Memory B cell (primary cell): Measurements from ENCODE around the gene SARS1.

Experiments used
- ATAC-seq: fragments of 150-1000 bp; cut with Tn5 transposase; 2 replicates; pipeline ENCODE4 v1.10.0; 2021; ENCODE audit warnings: low read depth, mild to moderate bottlenecking, moderate library complexity
- DNase-seq, 2 donors: peaks; one replicate each; pipeline ENCODE4 v3.0.0; 2022; ENCODE audit warnings: low spot score in 2 of 2
- H3K27ac Mint-ChIP-seq: one replicate; pipeline ENCODE4 v1.8.0; 2022; ENCODE audit warnings: mild to moderate bottlenecking, moderate library complexity, mixed read lengths
- H3K27me3 Mint-ChIP-seq: one replicate; pipeline ENCODE4 v1.8.0; 2022; ENCODE audit warnings: mixed read lengths
- H3K36me3 Mint-ChIP-seq: one replicate; pipeline ENCODE4 v1.8.0; 2022; ENCODE audit warnings: mild to moderate bottlenecking, mixed read lengths
- H3K4me1 Mint-ChIP-seq: one replicate; pipeline ENCODE4 v1.8.0; 2022; ENCODE audit warnings: mixed read lengths
- H3K4me3 Mint-ChIP-seq: one replicate; pipeline ENCODE4 v1.8.0; 2022; ENCODE audit warnings: mild to moderate bottlenecking, moderate library complexity, mixed read lengths
- H3K9me3 Mint-ChIP-seq: one replicate; pipeline ENCODE4 v1.8.0; 2022; ENCODE audit warnings: mixed read lengths

Gene SARS1

DNA sequence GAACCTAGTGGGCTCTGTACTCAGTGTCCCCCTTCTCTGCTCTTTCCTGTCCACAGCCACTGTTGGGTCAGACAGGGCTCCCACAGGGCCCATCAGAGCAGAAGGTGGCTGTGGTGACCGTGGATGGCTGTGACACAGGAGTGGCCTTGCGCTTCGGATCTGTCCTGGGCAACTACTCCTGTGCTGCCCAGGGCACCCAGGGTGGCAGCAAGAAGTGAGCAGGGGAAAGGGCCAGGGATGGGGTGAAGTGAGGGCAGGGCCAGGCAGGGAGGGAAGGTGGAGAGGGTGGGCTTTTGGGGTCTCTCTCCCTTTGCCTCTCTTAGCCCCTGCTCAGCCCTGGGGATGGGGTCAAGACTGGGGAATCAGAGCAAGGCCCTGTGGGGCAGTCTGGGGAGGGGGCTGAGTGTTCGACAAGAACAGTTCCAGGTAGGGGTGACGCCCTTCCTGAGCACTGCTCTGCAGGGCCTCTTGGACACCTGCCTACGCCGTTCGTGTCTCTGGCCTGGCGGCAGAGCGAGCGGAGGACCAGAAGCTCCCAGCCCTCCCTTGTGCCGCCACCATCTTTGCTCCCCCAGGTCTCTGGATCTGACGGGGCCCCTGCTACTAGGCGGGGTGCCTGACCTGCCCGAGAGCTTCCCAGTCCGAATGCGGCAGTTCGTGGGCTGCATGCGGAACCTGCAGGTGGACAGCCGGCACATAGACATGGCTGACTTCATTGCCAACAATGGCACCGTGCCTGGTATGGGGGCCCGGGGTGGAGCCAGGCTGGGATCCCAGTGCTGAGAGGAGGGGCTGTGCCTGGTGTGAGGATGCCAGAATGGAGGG, 48.7 kb downstream of the SARS1 start:
- no peak for ATAC-seq
- no peak overlapping the region for H3K27ac Mint-ChIP-seq
- no peaks in the 10 kb centered on the region for H3K9me3 Mint-ChIP-seq
- no peaks in the 10 kb centered on the region for H3K36me3 Mint-ChIP-seq
- H3K27me3 Mint-ChIP-seq: peaks cover 3% of the 10 kb centered on the region
- peaks cover 4% of the 10 kb centered on the region for H3K4me1 Mint-ChIP-seq
- no peak overlapping the region for H3K4me3 Mint-ChIP-seq
- DNase-seq: no peak

DNA sequence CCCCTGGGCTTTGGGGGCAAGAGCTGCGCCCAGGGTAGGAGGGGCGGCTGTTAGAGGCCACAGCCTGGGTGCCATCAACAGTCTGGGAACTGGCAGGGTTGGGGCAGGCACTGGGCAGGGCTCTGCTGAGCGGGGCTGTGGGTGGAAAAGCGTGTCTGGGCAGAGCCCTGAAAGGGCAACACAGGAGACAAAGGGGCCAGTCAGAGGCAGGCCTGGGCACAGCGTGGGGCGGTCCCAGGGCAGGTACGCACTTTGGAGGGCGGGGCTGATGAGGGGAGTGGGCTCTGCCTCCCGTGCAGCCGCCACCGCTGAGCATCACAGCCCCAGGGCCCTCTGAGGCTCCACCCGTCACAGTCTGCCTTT, 49.5 kb downstream of the SARS1 start:
- Mint-ChIP-seq H3K4me3 (no peak overlapping the region), H3K27me3 (peaks cover 5% of the 10 kb centered on the region), H3K4me1 (peaks cover 4% of the 10 kb centered on the region), H3K9me3 (no peaks in the 10 kb centered on the region), H3K27ac (no peak overlapping the region), H3K36me3 (no peaks in the 10 kb centered on the region)
- DNase-seq: no peak
- ATAC-seq: peak; percentile 10

DNA sequence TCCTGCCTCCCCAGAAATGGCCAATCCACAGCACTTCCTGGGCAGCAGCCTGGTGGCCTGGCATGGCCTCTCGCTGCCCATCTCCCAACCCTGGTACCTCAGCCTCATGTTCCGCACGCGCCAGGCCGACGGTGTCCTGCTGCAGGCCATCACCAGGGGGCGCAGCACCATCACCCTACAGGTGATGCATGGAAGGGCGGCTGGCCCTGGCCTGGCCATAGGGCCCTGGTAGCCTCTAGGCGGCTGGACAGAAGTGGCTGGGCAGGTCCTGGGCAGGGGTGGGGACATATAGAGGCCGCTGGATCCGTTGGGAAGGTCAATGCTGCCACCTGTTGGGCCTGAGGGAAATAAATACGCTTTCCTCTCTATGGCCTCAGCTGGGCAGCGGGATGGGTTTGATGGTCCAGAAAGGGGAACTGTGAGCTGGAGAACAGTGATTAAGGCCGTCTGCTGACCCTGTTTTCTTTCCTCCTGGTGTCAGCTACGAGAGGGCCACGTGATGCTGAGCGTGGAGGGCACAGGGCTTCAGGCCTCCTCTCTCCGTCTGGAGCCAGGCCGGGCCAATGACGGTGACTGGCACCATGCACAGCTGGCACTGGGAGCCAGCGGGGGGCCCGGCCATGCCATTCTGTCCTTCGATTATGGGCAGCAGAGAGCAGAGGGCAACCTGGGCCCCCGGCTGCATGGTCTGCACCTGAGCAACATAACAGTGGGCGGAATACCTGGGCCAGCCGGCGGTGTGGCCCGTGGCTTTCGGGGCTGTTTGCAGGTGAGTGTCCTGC, 50.1 kb downstream of the SARS1 start:
- DNase-seq: peak; percentile 66 to 77
- no peak overlapping the region for H3K27ac Mint-ChIP-seq
- ATAC-seq: peak; percentile 94

DNA sequence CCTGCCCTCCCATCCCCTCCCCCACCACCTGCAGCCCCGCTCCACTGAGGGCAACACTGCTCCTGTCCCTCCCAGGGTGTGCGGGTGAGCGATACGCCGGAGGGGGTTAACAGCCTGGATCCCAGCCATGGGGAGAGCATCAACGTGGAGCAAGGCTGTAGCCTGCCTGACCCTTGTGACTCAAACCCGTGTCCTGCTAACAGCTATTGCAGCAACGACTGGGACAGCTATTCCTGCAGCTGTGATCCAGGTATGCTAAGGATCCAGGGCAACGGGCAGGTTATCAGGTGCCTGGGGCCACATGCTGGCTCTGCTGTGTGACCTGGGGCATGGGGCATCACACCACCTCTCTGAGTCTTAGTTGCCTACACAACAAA, 50.6 kb downstream of the SARS1 start:
- Mint-ChIP-seq H3K27me3 (peaks cover 5% of the 10 kb centered on the region), H3K4me3 (no peak overlapping the region), H3K36me3 (no peaks in the 10 kb centered on the region), H3K9me3 (no peaks in the 10 kb centered on the region), H3K4me1 (peaks cover 4% of the 10 kb centered on the region), H3K27ac (no peak overlapping the region)
- no peak for DNase-seq
- no peak for ATAC-seq

More for the DNA sequence above, 50.1 kb downstream of the SARS1 start:
- H3K36me3 Mint-ChIP-seq: no peaks in the 10 kb centered on the region
- peaks cover 5% of the 10 kb centered on the region for H3K27me3 Mint-ChIP-seq
- no peaks in the 10 kb centered on the region for H3K9me3 Mint-ChIP-seq
- H3K4me3 Mint-ChIP-seq: no peak overlapping the region
- H3K4me1 Mint-ChIP-seq: peaks cover 4% of the 10 kb centered on the region

DNA sequence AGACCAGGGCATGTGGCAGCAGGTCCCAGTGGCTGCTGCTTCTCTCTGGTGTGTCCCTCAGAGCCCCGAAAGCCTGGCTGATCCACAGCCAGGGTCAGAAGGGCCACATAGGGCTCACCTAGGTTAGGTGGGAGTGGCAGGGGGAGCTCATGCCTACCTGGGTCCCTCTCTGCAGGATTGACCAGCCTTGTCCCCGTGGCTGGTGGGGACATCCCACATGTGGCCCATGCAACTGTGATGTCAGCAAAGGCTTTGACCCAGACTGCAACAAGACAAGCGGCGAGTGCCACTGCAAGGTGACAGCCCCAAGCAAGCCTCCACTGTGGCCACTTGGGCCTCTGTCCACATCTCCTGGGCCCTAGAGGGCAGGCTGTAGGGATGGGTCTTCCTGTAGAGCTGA, 51.3 kb downstream of the SARS1 start:
- H3K4me3 Mint-ChIP-seq: no peak overlapping the region
- H3K9me3 Mint-ChIP-seq: no peaks in the 10 kb centered on the region
- H3K27ac Mint-ChIP-seq: no peak overlapping the region
- H3K27me3 Mint-ChIP-seq: peaks cover 5% of the 10 kb centered on the region
- DNase-seq (no peak), ATAC-seq (no peak)
- H3K4me1 Mint-ChIP-seq: peaks cover 4% of the 10 kb centered on the region
- H3K36me3 Mint-ChIP-seq: no peaks in the 10 kb centered on the region

DNA sequence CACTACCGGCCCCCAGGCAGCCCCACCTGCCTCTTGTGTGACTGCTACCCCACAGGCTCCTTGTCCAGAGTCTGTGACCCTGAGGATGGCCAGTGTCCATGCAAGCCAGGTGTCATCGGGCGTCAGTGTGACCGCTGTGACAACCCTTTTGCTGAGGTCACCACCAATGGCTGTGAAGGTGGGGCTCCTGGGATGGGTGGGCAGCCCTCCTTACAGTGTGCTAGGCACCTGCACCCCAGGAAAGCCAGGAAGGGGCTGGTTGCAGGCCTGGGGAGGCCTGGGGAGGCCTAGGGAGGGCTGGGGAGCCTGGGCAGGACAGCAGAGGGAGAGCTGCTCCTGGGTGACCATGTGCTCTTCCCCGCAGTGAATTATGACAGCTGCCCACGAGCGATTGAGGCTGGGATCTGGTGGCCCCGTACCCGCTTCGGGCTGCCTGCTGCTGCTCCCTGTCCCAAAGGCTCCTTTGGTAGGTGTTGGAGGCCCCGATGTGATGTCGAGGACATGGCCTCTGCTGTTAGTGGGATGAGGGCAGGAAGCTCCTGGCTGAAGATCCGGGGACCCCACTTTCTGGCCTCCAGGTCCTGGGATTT, 52.1 kb downstream of the SARS1 start:
- H3K36me3 Mint-ChIP-seq: no peaks in the 10 kb centered on the region
- H3K4me3 Mint-ChIP-seq: no peak overlapping the region
- H3K27me3 Mint-ChIP-seq: peaks cover 7% of the 10 kb centered on the region

DNA sequence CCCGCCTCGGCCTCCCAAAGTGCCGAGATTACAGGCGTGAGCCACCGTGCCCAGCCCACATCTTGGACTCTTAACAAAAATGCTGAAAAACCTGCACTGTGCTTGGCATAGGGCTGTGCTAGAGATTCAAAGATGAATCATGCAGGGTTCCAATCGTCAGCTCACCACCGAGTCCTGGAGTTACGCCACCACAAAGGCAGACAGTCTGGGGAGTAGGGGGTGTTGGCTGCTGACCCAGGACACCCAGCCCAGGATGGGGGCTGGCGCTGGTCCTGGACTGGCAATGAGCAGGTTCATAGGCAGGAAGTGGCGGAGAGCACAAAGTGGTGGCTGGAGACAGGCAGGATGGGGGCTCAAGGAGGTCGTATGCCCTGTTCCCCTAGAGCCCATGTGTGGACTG, 53.2 kb downstream of the SARS1 start:
- H3K9me3 Mint-ChIP-seq: no peaks in the 10 kb centered on the region
- H3K4me3 Mint-ChIP-seq: no peak overlapping the region
- ATAC-seq: no peak
- no peak for DNase-seq
- H3K4me1 Mint-ChIP-seq: peaks cover 4% of the 10 kb centered on the region
- H3K27me3 Mint-ChIP-seq: peaks cover 9% of the 10 kb centered on the region
- no peak overlapping the region for H3K27ac Mint-ChIP-seq
- no peaks in the 10 kb centered on the region for H3K36me3 Mint-ChIP-seq

More for the DNA sequence above, 52.1 kb downstream of the SARS1 start:
- ATAC-seq (no peak), DNase-seq (no peak)
- Mint-ChIP-seq H3K4me1 (peaks cover 4% of the 10 kb centered on the region), H3K27ac (no peak overlapping the region), H3K9me3 (no peaks in the 10 kb centered on the region)

DNA sequence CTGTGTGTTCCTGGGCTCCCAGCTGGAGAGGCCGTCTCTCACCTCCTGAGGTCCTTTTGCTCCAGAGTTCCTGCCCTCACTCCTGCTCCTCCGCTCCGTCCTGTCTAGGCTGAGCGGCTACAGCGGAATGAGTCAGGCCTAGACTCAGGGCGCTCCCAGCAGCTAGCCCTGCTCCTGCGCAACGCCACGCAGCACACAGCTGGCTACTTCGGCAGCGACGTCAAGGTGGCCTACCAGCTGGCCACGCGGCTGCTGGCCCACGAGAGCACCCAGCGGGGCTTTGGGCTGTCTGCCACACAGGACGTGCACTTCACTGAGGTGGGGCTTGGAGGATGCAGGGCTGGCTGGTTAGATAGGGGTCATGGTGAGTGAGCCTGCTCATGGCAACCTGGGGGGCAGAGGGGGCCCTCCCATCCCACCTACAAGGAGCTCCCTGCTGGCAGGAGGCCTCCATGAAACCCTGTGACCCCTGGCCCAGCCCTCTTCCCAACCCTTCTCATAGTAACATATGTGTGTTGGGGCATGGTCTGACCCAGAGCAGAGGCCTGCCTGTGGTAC, 54.1 kb downstream of the SARS1 start:
- H3K27ac Mint-ChIP-seq: peak overlapping the region; percentile 71
- peaks cover 10% of the 10 kb centered on the region for H3K27me3 Mint-ChIP-seq
- no peak for ATAC-seq
- no peak overlapping the region for H3K4me3 Mint-ChIP-seq
- H3K36me3 Mint-ChIP-seq: no peaks in the 10 kb centered on the region
- H3K9me3 Mint-ChIP-seq: no peaks in the 10 kb centered on the region
- peaks cover 4% of the 10 kb centered on the region for H3K4me1 Mint-ChIP-seq
- no peak for DNase-seq

DNA sequence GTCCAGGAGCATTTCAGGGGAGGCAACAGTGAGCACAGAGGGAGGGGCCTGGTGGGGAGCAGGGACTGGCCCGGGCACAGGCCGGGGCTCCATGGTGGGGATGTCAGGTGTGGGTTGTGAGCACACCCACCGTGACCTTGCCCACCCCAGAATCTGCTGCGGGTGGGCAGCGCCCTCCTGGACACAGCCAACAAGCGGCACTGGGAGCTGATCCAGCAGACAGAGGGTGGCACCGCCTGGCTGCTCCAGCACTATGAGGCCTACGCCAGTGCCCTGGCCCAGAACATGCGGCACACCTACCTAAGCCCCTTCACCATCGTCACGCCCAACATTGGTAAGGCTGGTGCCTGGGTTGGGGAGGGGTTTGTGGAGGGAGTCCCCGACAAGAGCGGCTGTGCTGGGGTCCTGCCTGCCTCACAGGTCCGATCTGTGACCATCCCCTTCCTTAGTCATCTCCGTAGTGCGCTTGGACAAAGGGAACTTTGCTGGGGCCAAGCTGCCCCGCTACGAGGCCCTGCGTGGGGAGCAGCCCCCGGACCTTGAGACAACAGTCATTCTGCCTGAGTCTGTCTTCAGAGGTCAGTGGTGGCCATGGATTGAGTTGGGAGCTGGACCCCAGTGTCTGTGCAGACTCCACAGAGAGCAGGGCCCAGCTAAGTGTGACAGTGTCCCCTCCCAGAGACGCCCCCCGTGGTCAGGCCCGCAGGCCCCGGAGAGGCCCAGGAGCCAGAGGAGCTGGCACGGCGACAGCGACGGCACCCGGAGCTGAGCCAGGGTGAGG, 54.9 kb downstream of the SARS1 start:
- no peaks in the 10 kb centered on the region for H3K36me3 Mint-ChIP-seq

DNA sequence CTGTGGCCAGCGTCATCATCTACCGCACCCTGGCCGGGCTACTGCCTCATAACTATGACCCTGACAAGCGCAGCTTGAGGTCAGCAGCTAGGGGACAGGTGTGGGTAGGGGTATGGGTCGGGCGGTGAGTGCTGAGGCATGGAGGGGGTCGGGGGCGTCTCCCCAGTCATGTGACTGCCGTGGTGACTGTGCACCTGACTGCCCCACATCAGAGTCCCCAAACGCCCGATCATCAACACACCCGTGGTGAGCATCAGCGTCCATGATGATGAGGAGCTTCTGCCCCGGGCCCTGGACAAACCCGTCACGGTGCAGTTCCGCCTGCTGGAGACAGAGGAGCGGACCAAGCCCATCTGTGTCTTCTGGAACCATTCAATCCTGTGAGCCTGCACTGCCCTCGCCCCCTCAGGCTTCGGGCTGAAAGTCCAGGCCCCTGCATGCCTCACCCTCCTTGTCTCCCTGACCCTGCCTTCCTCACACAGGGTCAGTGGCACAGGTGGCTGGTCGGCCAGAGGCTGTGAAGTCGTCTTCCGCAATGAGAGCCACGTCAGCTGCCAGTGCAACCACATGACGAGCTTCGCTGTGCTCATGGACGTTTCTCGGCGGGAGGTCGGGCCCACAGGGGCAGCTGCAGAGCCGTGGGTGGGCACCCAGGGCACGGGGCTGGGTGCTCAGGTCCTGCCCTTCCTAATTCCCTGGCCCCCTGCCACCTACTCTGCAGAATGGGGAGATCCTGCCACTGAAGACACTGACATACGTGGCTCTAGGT, 55.7 kb downstream of the SARS1 start:
- H3K9me3 Mint-ChIP-seq: no peaks in the 10 kb centered on the region
- H3K36me3 Mint-ChIP-seq: no peaks in the 10 kb centered on the region
- H3K27me3 Mint-ChIP-seq: peaks cover 9% of the 10 kb centered on the region
- H3K4me1 Mint-ChIP-seq: no peaks in the 10 kb centered on the region
- H3K27ac Mint-ChIP-seq: no peak overlapping the region
- H3K4me3 Mint-ChIP-seq: no peak overlapping the region
- DNase-seq (no peak), ATAC-seq (no peak)

More for the DNA sequence above, 54.9 kb downstream of the SARS1 start:
- Mint-ChIP-seq H3K27ac (no peak overlapping the region), H3K27me3 (peaks cover 8% of the 10 kb centered on the region), H3K4me1 (peaks cover 2% of the 10 kb centered on the region), H3K4me3 (no peak overlapping the region), H3K9me3 (no peaks in the 10 kb centered on the region)
- ATAC-seq (no peak), DNase-seq (no peak)

DNA sequence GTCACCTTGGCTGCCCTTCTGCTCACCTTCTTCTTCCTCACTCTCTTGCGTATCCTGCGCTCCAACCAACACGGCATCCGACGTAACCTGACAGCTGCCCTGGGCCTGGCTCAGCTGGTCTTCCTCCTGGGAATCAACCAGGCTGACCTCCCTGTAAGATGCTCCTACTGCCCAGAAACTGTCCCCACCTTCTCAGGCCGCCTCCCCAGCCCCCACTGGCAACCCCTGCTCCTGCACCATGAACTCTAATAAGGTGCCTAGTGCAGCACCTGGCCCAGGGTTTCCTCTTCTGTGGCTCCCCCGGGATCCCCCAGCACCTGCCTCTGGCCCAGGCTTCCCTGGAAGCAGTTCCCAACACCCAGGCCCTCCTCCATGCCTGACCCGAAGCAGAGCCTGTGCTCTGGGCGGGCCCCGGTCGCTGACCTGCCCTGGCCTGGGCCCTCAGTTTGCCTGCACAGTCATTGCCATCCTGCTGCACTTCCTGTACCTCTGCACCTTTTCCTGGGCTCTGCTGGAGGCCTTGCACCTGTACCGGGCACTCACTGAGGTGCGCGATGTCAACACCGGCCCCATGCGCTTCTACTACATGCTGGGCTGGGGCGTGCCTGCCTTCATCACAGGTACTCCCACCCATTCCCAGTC, 56.4 kb downstream of the SARS1 start:
- Mint-ChIP-seq H3K27ac (no peak overlapping the region), H3K36me3 (no peaks in the 10 kb centered on the region), H3K4me1 (no peaks in the 10 kb centered on the region), H3K4me3 (no peak overlapping the region), H3K9me3 (no peaks in the 10 kb centered on the region), H3K27me3 (peaks cover 9% of the 10 kb centered on the region)
- ATAC-seq (no peak), DNase-seq (no peak)

DNA sequence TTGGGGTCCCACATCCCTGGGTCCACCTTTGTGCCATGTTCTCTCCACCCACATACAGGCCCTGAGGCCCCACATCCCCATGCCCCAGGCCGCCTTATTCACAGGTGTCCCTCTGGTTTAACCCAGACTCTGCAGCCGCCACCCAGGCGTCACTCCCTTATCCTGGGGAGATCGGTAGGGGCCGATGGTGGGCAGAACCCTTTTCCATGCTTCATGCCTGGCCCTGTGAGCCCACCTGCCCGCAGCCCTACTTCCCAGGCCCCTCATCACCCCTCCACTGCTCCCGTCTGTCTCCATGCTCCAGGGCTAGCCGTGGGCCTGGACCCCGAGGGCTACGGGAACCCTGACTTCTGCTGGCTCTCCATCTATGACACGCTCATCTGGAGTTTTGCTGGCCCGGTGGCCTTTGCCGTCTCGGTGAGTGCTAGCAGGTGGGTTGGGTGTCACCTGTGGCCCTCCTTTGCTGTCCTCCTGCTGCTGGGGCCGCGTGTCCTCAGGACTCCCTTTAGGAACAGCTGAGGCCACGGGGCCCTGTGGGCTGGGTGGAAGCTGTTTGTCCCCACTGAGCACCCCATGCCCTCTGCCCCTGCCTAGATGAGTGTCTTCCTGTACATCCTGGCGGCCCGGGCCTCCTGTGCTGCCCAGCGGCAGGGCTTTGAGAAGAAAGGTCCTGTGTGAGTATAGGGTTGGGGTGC, 57.1 kb downstream of the SARS1 start:
- Mint-ChIP-seq H3K4me1 (no peaks in the 10 kb centered on the region), H3K27ac (no peak overlapping the region), H3K4me3 (no peak overlapping the region), H3K36me3 (no peaks in the 10 kb centered on the region), H3K9me3 (no peaks in the 10 kb centered on the region), H3K27me3 (peaks cover 9% of the 10 kb centered on the region)
- ATAC-seq (no peak), DNase-seq (no peak)
